ENCODE data around the gene FKBP8.
"Not testable (repeated sequence)": the region's sequence is repeated elsewhere in the genome, so short reads cannot be mapped to it uniquely, and the experiment has no call there.

DNA sequence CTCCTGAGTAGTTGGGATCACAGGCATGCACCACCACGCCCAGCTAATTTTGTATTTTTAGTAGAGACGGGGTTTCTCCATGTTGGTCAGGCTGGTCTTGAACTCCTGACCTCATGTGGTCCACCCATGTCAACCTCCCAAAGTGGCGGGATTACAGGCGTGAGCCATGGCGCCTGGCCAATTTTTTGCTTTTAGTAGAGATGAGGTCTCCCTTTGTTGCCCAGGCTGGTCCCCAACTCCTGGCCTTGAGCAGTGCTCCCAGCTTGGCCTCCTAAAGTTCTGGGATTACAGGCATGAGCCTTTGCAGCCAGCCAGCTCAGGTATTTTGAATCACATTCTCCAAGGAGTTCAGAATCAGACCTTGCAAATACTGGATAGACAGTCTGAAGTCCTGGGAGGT lies 49.4 kb upstream of the FKBP8 start:
- not testable (repeated sequence) for TF ChIP-seq POLR2A (IDR thresholded peaks at IDR 0.05)
- TF ChIP-seq, protein P1, sequence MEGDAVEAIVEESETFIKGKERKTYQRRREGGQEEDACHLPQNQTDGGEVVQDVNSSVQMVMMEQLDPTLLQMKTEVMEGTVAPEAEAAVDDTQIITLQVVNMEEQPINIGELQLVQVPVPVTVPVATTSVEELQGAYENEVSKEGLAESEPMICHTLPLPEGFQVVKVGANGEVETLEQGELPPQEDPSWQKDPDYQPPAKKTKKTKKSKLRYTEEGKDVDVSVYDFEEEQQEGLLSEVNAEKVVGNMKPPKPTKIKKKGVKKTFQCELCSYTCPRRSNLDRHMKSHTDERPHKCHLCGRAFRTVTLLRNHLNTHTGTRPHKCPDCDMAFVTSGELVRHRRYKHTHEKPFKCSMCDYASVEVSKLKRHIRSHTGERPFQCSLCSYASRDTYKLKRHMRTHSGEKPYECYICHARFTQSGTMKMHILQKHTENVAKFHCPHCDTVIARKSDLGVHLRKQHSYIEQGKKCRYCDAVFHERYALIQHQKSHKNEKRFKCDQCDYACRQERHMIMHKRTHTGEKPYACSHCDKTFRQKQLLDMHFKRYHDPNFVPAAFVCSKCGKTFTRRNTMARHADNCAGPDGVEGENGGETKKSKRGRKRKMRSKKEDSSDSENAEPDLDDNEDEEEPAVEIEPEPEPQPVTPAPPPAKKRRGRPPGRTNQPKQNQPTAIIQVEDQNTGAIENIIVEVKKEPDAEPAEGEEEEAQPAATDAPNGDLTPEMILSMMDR (IDR thresholded peaks at IDR 0.05) = not testable (repeated sequence)
